K562 (cell line): ENCODE results near the gene B9D2. TPM values are rescaled to one million over a fixed set of nuclear protein-coding genes. Genes with fewer than 3 reads are reported as not detected.

Source experiments
- ATAC-seq: fragments of 200-7000 bp; cut with Tn5 transposase; 3 replicates; pipeline ENCODE4 v1.9.1; 2020; ENCODE audit warnings: moderate library complexity
- BruUV-seq: library from RNA; stranded (reverse); fragments of 400-500 nt; replicated peaks from 2 replicates; lab custom pipeline; 2021; lab: Mats Ljungman, UMichigan
- CTCF ChIA-PET: fragments of 300-600 bp; formaldehyde crosslinking; extraction: SDS; loops from one replicate; lab custom pipeline; 2021; ENCODE audit warnings: low intra/inter-chr PET ratio; lab: Yijun Ruan, JAX
- POLR2A ChIA-PET: fragments of 300-600, 350-650 bp; sonication (Branson Sonifier 250); formaldehyde crosslinking; extraction: SDS; loops from one replicate; lab custom pipeline; 2021; ENCODE audit warnings: antibody characterized with exemption, inconsistent platforms; lab: Yijun Ruan, JAX
- DNase-seq, 4 experiments: peaks; one replicate each; pipeline versions ENCODE4 v3.0.0 to v3.0.0-alpha.2; 2011 to 2018; ENCODE audit warnings: low spot score in 3 of 4, mixed read lengths in 3 of 4; ENCODE audit errors: extremely low read depth in 1 of 4
- FAIRE-seq: peaks from 2 replicates; lab custom pipeline; 2011; peaks lifted over from hg19 to GRCh38; lab: Jason Lieb, UNC
- H2AFZ ChIP-seq: 2 replicates; pipeline ENCODE4 v1.6.0; 2011; ENCODE audit warnings: low read depth, low read length, control low read depth, inconsistent platforms
- H3K27ac ChIP-seq: fragments of 200-600 bp; 3 replicates; pipeline ENCODE4 v1.8.0; 2011; ENCODE audit warnings: low read depth, mild to moderate bottlenecking, control low read depth, inconsistent platforms, low read length, moderate library complexity, mixed read lengths; ENCODE audit errors: extremely low read depth
- H3K27me3 ChIP-seq, 2 experiments: fragments of 300-600 bp in 1 of 2; 2 replicates in 1 of 2; 3 replicates in 1 of 2; pipeline versions ENCODE4 v1.6.0 to v1.8.0; 2011; ENCODE audit warnings: inconsistent platforms in 2 of 2, low read length in 2 of 2, mild to moderate bottlenecking in 1 of 2, mixed read lengths in 1 of 2, moderate library complexity in 1 of 2; ENCODE audit not compliant: control insufficient read depth in 2 of 2, insufficient read depth in 2 of 2
- H3K36me3 ChIP-seq: fragments of 300-600 bp; 3 replicates; pipeline ENCODE4 v1.8.0; 2011; ENCODE audit warnings: mild to moderate bottlenecking, low read length, inconsistent platforms; ENCODE audit not compliant: control insufficient read depth, insufficient read depth
- H3K4me1 ChIP-seq, 2 experiments: fragments of 200-600 bp in 1 of 2; replicated peaks in 1 of 2; 2 replicates in 1 of 2; 3 replicates in 1 of 2; pipeline versions ENCODE4 v1.5.1 to v1.8.0; 2011; ENCODE audit warnings: inconsistent platforms in 2 of 2, low read length in 2 of 2, mild to moderate bottlenecking in 1 of 2, mixed read lengths in 1 of 2, moderate library complexity in 1 of 2; ENCODE audit not compliant: control insufficient read depth in 2 of 2, insufficient read depth in 2 of 2
- H3K4me2 ChIP-seq: 2 replicates; pipeline ENCODE4 v1.6.1; 2011; ENCODE audit warnings: low read length, control low read depth, inconsistent platforms, mixed read lengths; ENCODE audit not compliant: insufficient read depth
- H3K4me3 ChIP-seq: fragments of 200-600 bp; sonication (generic), shearing (Covaris generic); 2 replicates; pipeline ENCODE4 v1.5.1; 2016; ENCODE audit warnings: control low read depth, inconsistent platforms
- H3K79me2 ChIP-seq: fragments of 200-600 bp; 3 replicates; pipeline ENCODE4 v1.8.0; 2011; ENCODE audit warnings: low read length, inconsistent platforms; ENCODE audit not compliant: control insufficient read depth, insufficient read depth
- H3K9ac ChIP-seq, 2 experiments: 2 replicates each; pipeline versions ENCODE4 v1.6.0 to v1.6.1; 2011; ENCODE audit warnings: low read depth in 2 of 2, low read length in 2 of 2, control low read depth in 1 of 2, inconsistent platforms in 1 of 2, mild to moderate bottlenecking in 1 of 2, mixed read lengths in 1 of 2; ENCODE audit not compliant: insufficient read depth in 1 of 2
- H3K9me1 ChIP-seq: one replicate; pipeline ENCODE4 v1.6.0; 2011; ENCODE audit warnings: inconsistent platforms, mild to moderate bottlenecking, low read length, moderate library complexity; ENCODE audit not compliant: control insufficient read depth, insufficient read depth
- H3K9me3 ChIP-seq: replicated peaks from 2 replicates; pipeline ENCODE4 v1.5.1; 2011; ENCODE audit warnings: low read depth, low read length, inconsistent platforms; ENCODE audit not compliant: control insufficient read depth, insufficient read depth
- H4K20me1 ChIP-seq: replicated peaks from 2 replicates; pipeline ENCODE4 v1.6.1; 2011; ENCODE audit warnings: low read length, inconsistent platforms, mixed read lengths; ENCODE audit not compliant: control insufficient read depth, insufficient read depth
- ARID1B ChIP-seq: fragments of 450-650 bp; IDR thresholded peaks from 2 replicates; pipeline ENCODE4 v1.6.1; 2016; ENCODE audit warnings: antibody characterized with exemption, mild to moderate bottlenecking, inconsistent platforms
- CSDE1 ChIP-seq, 2 experiments: fragments of 450-650 bp; IDR thresholded peaks; 2 replicates each; pipeline ENCODE4 v1.6.1; 2016; ENCODE audit warnings: mild to moderate bottlenecking in 1 of 2
- MTA1 ChIP-seq: fragments of 450-650 bp; IDR thresholded peaks from 2 replicates; pipeline ENCODE4 v1.6.1; 2017; ENCODE audit warnings: borderline replicate concordance
- SNRNP70 ChIP-seq: fragments of 200-400 bp; formaldehyde crosslinking; optimal IDR thresholded peaks from 2 replicates; pipeline ENCODE3; 2017; ENCODE audit warnings: low read depth, low read length
- SRF ChIP-seq, 2 experiments: fragments of 250-450, 450-650 bp in 1 of 2; sonication (Bioruptor Pico) in 1 of 2; sonication (generic) in 1 of 2; formaldehyde crosslinking; IDR thresholded peaks; 2 replicates each; pipeline versions ENCODE4 v1.5.0 to v1.5.1; 2020 to 2022; ENCODE audit warnings: mild to moderate bottlenecking in 1 of 2, missing genetic modification reagents in 1 of 2
- SRSF7 ChIP-seq: fragments of 200-400 bp; formaldehyde crosslinking; optimal IDR thresholded peaks from 2 replicates; pipeline ENCODE3; 2017; ENCODE audit warnings: mild to moderate bottlenecking, low read depth, low read length
- STAT5A ChIP-seq: IDR thresholded peaks from 2 replicates; pipeline ENCODE4 v1.6.1; 2012; ENCODE audit warnings: low read length, inconsistent platforms, borderline replicate concordance
- ZNF197 ChIP-seq: fragments of 200-800 bp; sonication (Bioruptor generic); IDR thresholded peaks from 2 replicates; pipeline ENCODE4 v1.6.1; 2016; ENCODE audit warnings: low read depth, missing genetic modification characterization, missing compliant biosample characterization
- WGBS: fragments of 100-300 bp; shearing (Covaris generic); methylation state at CpG from one replicate; pipeline ENCODE4 v1.1.6; 2016; ENCODE audit warnings: low coverage, mixed read lengths; ENCODE audit not compliant: insufficient coverage; ENCODE audit errors: missing lambda C conversion rate; 5-methylcytosine and 5-hydroxymethylcytosine counted together
- in situ Hi-C: fragments of 300-500 bp; cut with MboI; formaldehyde crosslinking; loops from 4 replicates; pipeline ENCODE4 v1.15.0; 2018; ENCODE audit warnings: inconsistent platforms, mixed read lengths
- intact Hi-C: fragments of 100-400 bp; cut with micrococcal nuclease; formaldehyde crosslinking; loops from 2 replicates; pipeline ENCODE4 v1.14.2; 2022
- polyA plus RNA-seq, 8 experiments: library from polyadenylated mRNA; depleted of rRNA in 4 of 8; stranded (reverse) in 5 of 8; unstranded in 3 of 8; fragments of >200 nt; fragmentation: Nextera tagmentation in 2 of 8; fragmentation: Illumina TruSeq in 1 of 8; extraction: Ambion mirVana in 2 of 8; extraction: Trizol in 1 of 8; gene quantifications; 2 replicates each; pipeline versions ENCODE4 v1.2.1 to v1.2.3, GENCODE V29; 2011 to 2014; ENCODE audit warnings: inconsistent platforms in 1 of 8, missing spikeins in 1 of 8
- total RNA-seq, 7 experiments: library from RNA; depleted of rRNA in 6 of 7; stranded (reverse); fragments of >200 nt in 6 of 7; fragmentation: Illumina TruSeq in 2 of 7; extraction: Trizol in 2 of 7; gene quantifications; 2 replicates each; pipeline versions ENCODE4 v1.2.1 to v1.2.3, GENCODE V29; 2011 to 2021; ENCODE audit warnings: low replicate concordance in 1 of 7
- TF ChIP-seq, protein P1 (sequence below): fragments of 450-650 bp; conservative IDR thresholded peaks from 2 replicates; pipeline ENCODE4 v1.6.1; 2016; ENCODE audit warnings: missing genetic modification characterization, low read depth, mild to moderate bottlenecking, missing compliant biosample characterization, moderate library complexity
- TF ChIP-seq, protein P2 (sequence below): fragments of 250-450 bp; sonication (Bioruptor Pico); IDR thresholded peaks from 2 replicates; pipeline ENCODE4 v1.8.0; 2022; ENCODE audit warnings: inconsistent platforms, mild to moderate bottlenecking, moderate library complexity, borderline replicate concordance
- TF ChIP-seq, protein P3 (sequence below): conservative IDR thresholded peaks from 2 replicates; pipeline ENCODE4 v1.6.1; 2011; ENCODE audit warnings: low read depth, mild to moderate bottlenecking, low read length; ENCODE audit not compliant: control insufficient read depth

B9D2 gene
- total and polyA plus RNA-seq, 9 of the 15 experiments (the other 6 are each of a cell fraction or from before 2014, with no cell fraction given) = 0.83 to 6.9 (median 2.8) TPM

- Histone ChIP-seq H3K9me1 (no peaks in the 10 kb centered on the region), H3K27me3 (no peaks in the 10 kb centered on the region), H3K27ac (no peak overlapping the region; the same call in 2 of the 3 replicates), H3K4me1 (peaks cover 11 to 12% of the 10 kb centered on the region in 2 experiments; a peak in 4 of 5 replicates), H3K9me3 (no peaks in the 10 kb centered on the region), H2AFZ (no peak overlapping the region), H3K9ac (no peak overlapping the region), H3K4me3 (no peak overlapping the region), H3K36me3 (peaks cover 61% of the 10 kb centered on the region), H3K4me2 (no peak overlapping the region), H4K20me1 (peaks cover 7% of the 10 kb centered on the region; the same call in 1 of the 2 replicates), H3K79me2 (peaks cover 24% of the 10 kb centered on the region)
- BruUV-seq = TSS peak; percentile 42
- in situ Hi-C loops = loop anchor here (25.0 kb wide), 1 partner anchor 255 kb away; no protein-coding TSS in a partner anchor
- intact Hi-C loops = loop anchor here (5.0 kb wide), 2 partner anchors 45 to 105 kb away; partner anchors contain the start of gene TGFB1
- ChIA-PET POLR2A (interaction anchor here (0.6 to 2.2 kb wide), 3 partner anchors 38 to 291 kb away, joined by 3 to 8 read pairs (median 3); partner anchors contain the start of gene HNRNPUL1), CTCF (interaction anchor here (1.0 to 1.7 kb wide), 2 partner anchors 103 to 181 kb away, joined by 3 to 13 read pairs; no protein-coding TSS in a partner anchor)
- no peak for DNase-seq
- WGBS = 63% methylated on average over 8 of the region's 8 CpGs
- ATAC-seq = no peak
- no peak for FAIRE-seq
- TF ChIP-seq STAT5A (no peak), SRF (CRISPR knock-in tag; IDR thresholded peaks at IDR 0.05) (no peak), ARID1B (no peak), CSDE1 (IDR thresholded peaks at IDR 0.05) (no peak), SNRNP70 (no peak), ZNF197 (CRISPR knock-in tag) (no peak), SRSF7 (no peak), MTA1 (no peak)
- TF ChIP-seq, protein P1, sequence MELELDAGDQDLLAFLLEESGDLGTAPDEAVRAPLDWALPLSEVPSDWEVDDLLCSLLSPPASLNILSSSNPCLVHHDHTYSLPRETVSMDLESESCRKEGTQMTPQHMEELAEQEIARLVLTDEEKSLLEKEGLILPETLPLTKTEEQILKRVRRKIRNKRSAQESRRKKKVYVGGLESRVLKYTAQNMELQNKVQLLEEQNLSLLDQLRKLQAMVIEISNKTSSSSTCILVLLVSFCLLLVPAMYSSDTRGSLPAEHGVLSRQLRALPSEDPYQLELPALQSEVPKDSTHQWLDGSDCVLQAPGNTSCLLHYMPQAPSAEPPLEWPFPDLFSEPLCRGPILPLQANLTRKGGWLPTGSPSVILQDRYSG = no peak
- TF ChIP-seq, protein P2, sequence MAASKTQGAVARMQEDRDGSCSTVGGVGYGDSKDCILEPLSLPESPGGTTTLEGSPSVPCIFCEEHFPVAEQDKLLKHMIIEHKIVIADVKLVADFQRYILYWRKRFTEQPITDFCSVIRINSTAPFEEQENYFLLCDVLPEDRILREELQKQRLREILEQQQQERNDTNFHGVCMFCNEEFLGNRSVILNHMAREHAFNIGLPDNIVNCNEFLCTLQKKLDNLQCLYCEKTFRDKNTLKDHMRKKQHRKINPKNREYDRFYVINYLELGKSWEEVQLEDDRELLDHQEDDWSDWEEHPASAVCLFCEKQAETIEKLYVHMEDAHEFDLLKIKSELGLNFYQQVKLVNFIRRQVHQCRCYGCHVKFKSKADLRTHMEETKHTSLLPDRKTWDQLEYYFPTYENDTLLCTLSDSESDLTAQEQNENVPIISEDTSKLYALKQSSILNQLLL (CRISPR knock-in tag) = no peak
- TF ChIP-seq, protein P3, sequence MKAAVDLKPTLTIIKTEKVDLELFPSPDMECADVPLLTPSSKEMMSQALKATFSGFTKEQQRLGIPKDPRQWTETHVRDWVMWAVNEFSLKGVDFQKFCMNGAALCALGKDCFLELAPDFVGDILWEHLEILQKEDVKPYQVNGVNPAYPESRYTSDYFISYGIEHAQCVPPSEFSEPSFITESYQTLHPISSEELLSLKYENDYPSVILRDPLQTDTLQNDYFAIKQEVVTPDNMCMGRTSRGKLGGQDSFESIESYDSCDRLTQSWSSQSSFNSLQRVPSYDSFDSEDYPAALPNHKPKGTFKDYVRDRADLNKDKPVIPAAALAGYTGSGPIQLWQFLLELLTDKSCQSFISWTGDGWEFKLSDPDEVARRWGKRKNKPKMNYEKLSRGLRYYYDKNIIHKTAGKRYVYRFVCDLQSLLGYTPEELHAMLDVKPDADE = no peak
These were observed 56.7 kb downstream of the B9D2 start for GRCh38 chr19:41307090-41307875.
